HPDE6-E6E7 (cell line): ENCODE data around the gene CPNE1.

Source experiments
- DNase-seq: peaks from one replicate; pipeline ENCODE4 v3.0.0; 2011; ENCODE audit warnings: missing footprints; ENCODE audit errors: extremely low spot score

The CPNE1 gene

DNA sequence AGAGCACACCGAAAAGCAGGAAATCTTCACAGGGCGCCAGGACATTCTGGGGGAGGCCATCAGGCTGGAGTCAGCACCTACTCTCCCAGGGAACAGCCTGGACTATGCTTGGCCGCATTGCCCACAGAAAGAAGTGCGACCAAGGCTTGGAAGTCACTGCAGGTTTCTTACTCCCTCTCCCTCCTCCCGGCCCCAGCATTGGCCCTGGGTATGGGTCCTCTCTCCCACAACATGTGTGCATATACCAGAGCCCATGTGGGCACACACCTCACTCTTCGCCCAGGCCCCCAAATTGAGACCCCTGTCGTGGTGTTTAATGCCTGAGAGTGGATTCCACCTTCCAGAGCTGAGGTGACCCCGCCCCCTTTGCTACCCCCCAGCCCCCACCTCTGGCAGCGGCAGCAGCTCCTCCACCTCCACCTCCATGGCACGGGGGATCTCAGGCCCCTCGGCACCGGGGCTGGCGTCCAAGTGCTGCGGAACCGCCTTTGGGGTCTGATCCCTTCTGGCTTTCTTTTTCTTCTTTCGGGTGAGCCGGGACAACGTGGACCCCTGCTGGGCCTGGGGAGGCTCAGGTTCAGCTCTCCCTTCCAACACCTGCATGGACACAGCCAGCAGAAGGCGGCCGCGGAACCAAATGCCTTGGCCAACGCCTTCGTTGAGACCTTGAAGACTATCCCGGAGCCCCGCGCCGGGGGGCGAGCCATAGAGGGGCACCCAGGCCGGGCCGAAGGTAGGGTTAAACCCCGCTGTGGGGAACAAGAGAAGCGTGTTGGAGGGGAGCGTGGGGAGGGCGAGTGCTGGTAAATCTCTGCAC, 64.3 kb downstream of the CPNE1 start:
- DNase-seq: no peak

DNA sequence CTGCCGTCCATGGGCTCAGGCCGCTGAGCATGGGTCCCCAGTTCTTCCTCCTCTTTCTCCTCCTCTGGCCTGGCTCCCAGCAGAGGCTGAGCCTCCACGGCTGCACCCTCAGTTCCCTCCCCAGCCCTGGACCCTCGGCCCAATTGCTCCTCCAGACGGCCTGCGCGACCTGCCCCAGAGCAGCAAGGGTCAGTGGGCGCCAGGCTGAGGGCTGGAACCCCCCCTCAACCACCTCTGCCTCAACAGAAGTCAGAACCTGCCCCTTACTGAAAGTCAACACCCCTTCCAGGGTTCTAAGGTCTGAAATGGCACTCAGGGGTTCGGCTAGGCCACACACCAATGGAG, 65.0 kb downstream of the CPNE1 start:
- DNase-seq: no peak

DNA sequence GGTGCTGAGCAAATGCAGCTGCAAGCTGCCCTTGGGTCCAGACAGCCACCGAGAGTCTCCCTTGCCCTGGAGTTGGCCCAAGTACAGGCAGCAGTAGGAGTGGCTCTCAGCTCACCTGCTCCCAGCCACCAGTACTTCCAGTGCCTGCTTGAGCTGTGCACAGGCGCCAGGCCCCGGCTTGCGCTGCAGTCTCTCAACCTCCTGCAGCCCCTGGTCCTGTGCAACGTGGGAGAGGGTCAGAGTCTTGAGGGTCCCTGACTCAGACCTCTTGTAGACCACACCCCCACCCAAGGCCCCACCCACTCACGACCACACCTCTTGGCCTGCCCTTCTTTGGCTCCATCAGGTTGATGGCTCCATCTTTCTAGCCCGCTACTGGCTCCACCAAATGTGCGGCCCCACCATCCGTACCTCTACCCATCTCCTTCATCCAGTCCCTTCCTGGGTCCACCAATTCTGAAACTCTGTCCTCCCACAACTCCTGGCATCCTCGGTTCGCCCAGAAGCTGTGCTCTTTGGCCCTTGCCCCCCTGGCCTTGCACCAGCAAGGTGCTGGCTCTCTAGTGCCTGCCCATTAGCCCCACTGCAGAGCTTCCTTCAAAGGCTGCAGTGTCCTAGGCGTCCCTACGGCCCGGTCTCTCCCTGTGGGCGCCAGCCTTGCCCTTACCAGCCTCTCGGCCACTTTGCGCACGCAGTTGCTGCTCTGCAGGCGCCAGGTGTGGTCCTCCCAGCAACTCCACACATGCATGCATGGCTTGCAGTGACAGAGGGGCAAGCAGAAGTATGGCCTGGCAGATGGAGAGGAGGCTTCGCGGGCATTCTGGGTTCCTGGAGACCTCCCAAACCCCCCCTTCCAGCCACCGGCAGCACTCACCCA, 65.6 kb downstream of the CPNE1 start:
- no peak for DNase-seq

DNA sequence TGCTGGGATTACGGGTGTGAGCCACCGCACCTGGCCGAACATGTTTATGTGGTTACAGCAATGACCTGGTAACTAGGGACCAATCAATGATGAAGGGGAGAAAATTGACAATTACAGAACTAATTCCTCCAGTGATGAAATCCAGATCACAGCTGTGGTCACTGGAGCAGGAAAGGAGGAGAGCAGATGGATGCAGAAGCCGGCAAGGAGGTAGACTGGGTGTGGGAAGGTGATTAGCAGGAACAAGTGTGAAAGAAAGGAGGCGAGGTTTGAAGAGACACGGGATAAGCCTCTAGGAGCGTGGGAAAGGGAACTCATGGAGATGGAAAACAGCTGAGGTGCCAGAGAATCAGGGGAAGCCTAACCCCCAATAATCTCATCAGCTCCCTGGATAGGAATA, 66.2 kb downstream of the CPNE1 start:
- DNase-seq: no peak

DNA sequence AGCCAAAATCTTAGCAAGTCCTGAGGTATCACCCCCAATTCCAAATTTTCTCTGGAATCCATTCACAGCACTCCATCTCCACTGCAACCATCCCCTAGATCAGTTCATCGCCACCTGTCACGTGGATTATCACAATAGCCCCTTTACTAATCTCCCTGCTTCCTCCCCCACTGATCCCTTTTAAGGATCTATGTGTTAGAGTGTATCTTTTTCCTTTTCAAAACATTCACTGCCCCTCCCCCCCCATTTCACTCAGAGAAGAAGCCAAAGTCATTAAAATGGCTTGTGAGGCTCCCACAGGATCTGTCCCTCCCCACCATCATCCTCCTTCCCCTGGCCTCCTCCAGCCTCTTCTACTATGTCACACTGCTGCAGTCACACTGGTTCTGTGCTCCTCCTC, 67.5 kb downstream of the CPNE1 start:
- no peak for DNase-seq

DNA sequence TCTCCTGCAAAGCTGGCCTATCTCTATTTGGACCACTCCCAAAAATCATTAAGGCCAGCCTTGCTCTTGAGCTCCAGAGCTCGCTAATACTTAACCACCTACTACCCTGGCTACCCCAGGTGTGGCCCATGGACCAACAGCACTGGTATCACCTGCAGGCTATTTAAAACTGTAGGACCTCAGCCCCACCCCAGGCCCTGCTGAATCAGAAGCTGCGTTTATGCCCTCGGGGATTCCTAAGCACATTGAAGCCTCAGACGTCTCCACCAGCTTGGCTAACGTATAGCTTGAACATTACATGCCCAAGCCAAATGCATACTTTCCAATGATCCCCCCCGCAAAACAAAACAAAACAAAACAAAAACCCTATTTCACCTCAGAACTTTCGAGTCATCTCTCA, 68.8 kb downstream of the CPNE1 start:
- no peak for DNase-seq

DNA sequence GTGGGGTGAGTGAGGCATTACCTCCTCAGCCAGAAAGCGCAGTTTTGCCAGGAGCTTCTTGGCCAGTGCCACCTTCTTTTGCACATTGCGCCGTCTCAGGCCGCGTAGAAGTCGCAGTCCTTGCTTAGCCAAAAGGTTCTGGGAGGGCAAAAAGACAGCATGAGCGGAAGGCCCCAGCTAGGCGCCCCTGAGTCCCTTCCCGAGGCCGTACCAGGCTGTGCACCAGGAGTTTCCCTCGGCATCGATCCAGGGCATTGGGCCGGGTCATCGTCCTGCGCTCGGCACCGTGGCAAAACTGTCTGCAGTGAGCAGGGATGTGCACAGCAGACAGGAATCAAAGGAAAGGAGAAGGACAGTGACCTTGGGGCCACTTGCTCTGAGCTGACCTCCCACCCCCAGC, 69.2 kb downstream of the CPNE1 start:
- no peak for DNase-seq

DNA sequence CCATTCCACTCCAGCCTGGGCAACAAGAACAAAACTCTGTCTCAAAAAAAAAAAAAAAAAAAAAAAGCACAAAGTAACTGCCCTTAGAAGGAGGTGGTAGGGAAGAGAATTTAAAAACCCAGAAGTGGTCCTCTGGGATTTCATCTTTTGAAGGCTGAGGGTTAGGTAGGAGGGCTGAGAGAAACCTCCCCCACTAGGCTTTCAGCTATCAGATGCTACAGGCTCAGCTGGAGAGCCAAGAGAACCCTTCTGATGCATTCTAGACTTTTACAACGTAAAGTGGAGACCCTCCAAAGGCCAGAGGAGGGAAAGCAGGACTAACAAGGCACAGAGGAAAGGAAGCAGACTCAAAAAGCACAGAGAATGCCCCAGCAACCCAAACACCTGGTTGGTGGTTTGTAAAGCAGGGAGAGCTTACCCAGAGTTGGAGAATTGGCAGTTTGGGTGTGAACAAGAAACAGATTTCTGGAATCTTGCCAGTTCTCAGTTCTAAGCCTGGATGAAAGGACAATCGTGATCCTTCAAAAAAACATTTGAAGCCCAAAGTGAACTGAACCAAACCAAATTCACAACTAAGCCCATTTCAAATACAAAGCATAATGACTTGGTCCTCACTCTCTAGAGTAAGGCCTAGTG, 72.2 kb downstream of the CPNE1 start:
- DNase-seq: no peak

DNA sequence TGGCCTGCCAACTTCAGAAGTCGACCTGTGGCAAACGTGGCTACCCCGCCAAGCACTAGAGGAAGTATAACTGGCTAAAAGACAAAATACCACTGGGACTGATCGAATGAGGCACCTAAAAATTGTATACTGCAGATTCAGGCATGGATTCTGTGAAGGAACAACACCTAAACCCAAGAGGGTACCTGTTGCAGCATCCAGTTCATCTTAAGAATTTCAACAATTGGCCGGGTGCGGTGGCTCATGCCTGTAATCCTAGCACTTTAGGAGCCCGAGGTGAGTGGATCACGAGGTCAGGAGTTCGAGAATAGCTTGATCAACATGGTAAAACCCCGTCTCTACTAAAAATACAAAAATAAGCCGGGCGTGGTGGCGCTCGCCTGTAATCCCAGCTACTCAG, 76.3 kb downstream of the CPNE1 start:
- no peak for DNase-seq

DNA sequence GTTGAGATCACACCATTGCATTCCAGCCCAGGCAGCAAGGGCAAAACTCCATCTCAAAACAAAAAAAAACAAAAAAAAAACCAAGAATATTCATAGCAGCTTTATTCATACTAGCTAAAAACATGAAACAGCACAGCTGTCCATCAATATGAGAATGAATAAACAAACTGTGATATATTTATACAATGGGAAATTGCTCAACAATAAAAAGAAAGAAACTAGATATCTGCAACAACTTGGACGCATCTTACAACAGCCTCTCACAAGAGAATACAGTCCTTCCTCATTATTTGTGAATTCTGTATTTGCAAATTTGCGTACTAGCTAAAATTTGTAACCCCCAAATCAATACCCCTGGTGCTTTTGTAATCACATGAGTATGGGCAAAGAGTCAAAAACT, 77.3 kb downstream of the CPNE1 start:
- DNase-seq: no peak

DNA sequence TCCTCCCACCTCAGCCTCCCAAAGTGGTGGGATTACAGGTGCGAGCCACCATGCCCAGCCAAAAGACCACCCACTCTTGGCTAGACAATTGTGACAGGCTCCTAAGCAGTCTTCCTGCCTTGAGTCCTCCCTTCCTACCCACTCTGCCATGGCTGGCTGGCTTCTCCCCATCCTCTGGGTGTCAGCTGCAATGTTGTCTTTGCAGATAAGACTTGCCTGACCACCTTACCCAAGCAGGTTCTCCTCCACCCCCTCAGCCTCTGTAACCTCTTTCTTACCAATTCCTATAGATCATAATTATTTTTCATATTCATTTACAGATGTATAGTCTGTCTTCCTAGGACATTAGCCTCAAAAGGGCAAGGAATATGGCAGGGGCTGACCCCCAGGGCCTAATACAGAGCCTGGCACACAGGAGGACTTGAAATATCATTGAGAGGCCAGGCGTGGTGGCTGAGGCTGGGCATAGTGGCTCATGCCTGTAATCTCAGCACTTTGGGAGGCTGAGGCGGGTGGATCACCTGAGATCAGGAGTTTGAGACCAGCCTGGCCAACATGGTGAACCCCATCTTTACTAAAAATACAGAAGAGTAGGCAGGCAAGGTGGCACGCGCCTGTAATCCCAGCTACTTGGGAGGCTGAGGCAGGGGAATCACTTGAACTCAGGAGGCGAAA, 77.8 kb downstream of the CPNE1 start:
- no peak for DNase-seq

DNA sequence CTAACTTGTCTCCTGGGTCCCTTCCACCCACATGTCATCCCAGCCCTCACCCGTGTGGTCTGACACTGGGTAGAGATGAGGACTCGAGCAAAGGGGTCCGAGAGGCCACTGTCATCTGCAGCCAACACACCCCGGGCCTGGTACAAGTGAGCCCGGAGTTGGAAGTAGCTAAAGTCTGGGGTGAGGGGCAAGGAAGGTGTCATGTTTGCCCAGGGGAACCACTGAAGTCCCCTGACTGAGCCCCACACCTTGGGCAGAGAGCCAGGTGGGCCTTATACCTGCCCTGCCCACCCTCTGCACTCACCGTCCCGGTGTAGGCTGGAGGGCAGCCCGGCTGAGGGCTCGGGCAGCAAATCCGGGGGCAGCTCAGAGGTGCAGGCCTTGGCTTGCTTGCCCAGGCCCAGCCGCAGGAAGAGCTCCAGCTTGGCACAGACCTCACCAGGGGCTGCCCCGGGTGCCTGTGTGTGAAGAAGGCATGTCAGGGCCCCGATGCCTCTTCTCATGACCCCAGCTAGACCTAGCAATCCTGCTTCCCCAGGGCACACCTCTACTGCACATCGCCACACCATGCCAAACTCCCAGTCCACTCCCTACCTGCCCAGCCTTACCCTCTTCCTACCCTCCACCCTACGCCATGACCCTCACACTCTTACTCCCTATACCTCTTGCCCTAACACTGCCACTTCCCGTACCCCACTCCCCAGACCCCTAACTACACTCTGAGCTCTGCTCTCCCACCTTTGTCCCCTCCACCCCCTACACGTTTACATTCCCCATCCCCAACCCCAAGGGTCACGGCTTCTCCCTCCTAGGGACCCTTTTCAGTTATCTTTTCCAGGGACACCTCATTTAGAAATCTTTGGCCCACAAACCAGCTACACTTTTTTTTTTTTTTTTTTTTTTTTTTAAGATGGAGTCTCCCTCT, 80.8 kb downstream of the CPNE1 start:
- DNase-seq: no peak

DNA sequence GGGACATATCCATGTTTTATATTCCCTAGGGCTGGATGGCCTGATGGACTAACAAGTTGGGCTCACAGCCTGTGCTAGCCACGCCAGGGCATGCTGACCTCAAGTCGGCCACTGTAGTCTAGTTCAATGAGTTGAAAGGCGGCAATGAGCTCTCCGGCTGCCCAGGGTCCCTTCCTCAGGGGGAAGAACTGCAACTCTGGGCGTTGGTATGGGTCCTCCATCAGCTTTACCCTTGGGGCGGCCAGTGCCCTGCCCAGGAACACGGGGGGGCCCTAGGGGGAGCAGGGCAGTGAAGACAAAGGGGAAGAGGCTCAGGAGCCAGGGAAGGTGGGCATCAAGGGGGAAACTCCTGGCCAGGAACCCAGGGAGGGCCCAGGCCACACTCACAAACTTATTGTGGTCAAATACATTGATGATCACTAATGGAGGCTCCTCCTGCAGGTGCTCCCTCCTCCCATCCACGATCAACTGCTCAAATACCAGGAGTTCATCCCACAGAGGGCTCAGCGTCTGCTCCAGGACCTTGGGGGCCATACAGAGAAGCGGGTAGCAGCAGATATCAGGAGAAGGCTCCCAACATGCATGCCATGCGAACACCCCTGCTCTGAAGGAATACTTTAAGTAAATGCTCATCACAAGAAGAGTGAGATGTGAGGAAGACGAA, 81.8 kb downstream of the CPNE1 start:
- DNase-seq: no peak

DNA sequence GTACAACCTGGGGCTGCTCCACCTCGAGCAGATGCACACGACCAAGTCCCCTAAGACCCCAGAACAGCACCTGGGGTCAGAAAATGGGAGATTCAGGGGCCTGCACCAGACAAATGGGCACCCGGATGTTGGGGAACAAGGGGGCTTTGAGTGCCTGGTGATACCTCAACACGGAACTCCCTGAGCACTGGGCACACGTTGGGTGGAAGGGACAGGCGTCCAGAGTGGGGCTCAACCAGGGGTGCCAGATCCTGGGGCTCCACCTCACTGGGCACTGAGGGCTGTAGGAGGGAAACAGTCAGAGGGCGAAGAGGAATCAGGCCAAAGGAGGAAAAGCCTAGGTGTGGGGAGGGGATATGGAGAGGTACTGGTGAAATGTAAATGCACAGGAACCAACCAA, 82.6 kb downstream of the CPNE1 start:
- no peak for DNase-seq

DNA sequence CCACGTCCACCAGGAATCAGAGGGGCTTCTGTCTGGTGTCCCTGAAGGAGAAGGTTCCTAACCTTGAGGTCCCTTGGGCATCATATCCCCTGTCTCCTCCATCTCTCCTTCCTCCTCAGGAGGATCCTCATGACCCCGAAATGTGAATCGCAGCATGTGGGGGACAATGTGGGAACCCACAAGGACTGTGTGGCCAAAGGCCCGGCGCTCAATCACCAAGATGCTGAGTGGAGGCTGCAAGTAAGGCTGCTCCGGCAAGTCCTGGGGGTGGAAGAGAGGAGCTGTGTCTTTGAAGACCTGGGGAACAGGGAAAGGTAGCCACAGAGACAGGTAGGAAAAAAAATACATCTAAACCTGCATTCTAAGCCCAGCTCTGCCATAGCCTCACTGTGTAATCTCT, 85.5 kb downstream of the CPNE1 start:
- no peak for DNase-seq

DNA sequence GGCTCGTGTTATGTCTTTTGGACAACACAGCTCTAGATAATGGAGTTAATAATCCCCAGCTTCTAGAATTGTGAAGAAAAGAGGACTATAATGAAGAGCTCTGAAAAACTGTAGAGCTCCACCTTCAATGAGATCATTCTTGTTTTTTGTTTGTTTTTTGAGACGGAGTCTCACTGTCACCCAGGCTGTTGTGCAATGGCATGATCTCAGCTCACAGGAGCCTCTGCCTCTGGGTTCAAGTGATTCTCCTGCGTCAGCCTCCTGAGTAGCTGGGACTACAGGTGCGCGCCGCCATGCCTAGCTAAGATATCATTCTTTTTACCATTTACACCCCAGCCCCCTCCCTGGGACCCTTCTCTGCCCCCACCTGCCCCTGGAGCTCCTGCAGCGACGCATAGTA, 86.2 kb downstream of the CPNE1 start:
- DNase-seq: no peak

DNA sequence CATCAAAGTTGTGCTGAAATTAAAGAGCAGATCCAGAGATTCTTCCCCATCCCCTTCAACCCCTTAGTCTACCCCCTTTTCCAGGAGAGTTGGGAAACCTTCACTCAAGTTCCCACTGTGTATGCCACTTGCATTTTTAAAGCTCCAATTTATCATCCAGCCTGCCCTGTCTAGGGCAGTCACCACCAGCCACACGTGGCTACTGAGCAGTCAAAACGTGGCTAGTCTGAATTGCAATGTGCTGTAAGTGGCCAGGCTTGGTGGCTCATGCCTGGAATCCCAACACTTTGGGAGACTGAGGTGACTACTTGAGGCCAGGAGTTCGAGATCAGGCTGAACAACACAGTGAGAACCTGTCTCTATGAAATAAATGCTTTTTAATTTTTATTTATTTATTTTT, 87.9 kb downstream of the CPNE1 start:
- no peak for DNase-seq
